CD4-positive, alpha-beta T cell treated with Interleukin-12 subunit alpha and Interleukin-12 subunit beta, for 1 hour (primary cell): ENCODE measurements around the gene CDK5R2.
"Not testable (repeated sequence)": the region's sequence is repeated elsewhere in the genome, so short reads cannot be mapped to it uniquely, and the experiment has no call there.

Source experiments
- DNase-seq: peaks from one replicate; pipeline ENCODE4 v3.0.0-alpha.2; 2020

Gene CDK5R2

GRCh38 chr2:218959141-218959731 is at the start of gene CDK5R2:
Gene CDK5R2 (plus strand): TSS chr2:218959666. CDS start chr2:218959821, 155 bp downstream.
- peak; percentile 70 for DNase-seq

DNA sequence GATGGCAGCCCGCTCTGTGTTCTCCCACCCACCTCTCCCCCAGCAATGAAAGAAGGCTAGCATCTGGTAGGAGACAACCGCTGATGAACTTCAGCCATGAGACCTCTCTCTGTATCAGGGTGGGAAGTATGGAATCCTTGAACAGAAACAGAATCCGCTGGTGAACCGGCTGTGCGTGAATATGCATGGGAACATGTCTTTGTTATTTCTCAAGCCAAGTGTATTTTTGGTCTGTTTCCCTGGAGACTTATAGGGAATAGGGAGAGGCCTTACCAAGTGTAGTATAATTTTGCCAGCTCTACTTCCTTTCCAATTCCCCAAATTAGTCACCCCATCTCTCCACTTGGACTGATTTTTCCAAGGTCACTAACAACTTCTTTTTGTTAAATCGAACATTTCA is 48.7 kb upstream of the CDK5R2 start:
- DNase-seq = no peak

DNA sequence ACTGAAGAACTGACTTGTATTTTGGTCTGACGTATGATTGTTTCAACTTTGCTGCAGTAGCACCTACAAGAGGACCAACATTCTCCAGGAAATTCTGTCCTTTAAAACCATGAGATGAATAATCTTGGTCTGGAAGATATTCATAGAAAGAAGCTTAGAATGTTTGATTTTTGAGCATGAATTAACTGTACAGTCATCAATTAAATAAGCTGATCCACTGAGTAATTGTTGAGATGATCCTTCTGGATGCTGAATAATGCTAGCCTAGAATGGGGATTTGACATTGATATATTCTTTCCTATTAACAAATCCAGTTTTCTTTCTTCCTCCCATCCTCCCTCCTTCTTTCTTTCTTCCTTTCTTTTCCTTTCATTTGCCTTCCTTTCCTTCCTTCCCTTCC is 39.0 kb upstream of the CDK5R2 start:
- DNase-seq = no peak

DNA sequence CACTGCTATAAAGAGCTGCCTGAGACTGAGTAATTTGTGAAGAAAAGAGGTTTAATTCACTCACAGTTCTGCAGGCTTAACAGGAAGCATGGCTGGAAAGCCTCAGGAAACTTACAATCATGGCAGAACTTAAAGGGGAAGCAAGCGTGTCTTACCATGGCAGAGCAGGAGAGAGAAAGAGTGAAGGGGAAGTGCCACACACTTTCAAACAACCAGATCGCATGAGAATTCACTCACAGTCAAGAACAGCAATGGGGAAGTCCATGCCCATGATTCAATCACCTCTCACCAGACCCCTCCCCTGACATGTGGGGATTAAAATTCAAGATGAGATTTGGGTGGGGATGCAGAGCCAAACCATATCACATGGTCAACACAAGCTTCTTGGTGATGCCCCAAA is 34.7 kb upstream of the CDK5R2 start:
- no peak for DNase-seq

- no peak for DNase-seq
Observed at GRCh38 chr2:218925434-218925833, 34.0 kb upstream of the CDK5R2 start.

- no peak for DNase-seq
Observed at GRCh38 chr2:218927422-218927821, 32.0 kb upstream of the CDK5R2 start.

DNA sequence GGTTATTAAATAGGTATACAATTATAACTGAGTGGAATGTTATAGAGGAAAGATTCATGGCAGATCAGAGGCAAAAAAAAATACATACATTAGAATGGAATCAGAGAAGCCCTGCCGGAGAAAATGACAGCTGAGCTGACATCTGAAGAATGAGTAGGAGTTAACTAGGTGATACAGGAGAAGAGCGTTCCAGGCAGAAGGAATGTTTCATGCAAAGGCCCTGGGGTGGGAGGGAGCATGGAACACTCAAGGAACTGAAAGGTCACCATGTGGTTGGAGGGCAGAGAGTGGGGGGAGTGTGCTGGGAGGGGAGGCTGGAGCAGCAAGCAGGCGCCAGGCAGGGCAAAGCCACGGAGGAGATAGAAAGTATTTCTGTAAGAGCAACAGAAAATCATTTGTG is 31.6 kb upstream of the CDK5R2 start:
- DNase-seq = no peak

DNA sequence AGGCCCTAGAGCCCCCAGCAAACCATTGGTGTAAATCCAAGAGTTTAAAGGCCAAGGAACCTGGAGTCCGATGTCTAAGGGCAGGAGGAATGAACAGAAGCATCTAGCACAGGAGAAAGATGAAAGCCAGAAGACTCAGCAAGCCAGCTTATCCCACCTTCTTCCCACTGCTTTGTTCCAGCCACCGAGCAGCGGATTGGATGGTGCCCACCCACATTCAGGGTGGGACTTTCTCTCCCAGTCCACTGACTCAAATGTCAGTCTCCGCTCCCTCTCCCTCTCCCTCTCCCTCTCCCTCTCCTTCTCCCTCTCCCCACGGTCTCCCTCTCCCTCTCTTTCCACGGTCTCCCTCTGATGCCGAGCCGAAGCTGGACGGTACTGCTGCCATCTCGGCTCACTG is 29.0 kb upstream of the CDK5R2 start:
- not testable (repeated sequence) for DNase-seq

DNA sequence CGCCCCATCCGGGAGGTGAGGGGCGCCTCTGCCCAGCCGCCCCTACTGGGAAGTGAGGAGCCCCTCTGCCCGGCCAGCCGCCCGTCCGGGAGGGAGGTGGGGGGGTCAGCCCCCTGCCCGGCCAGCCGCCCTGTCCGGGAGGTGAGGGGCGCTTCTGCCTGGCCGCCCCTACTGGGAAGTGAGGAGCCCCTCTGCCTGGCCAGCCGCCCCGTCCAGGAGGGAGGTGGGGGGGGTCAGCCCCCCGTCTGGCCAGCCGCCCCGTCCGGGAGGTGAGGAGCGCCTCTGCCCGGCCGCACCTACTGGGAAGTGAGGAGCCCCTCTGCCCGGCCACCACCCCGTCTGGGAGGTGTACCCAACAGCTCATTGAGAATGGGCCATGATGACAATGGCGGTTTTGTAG is 27.7 kb upstream of the CDK5R2 start:
- DNase-seq = not testable (repeated sequence)

DNA sequence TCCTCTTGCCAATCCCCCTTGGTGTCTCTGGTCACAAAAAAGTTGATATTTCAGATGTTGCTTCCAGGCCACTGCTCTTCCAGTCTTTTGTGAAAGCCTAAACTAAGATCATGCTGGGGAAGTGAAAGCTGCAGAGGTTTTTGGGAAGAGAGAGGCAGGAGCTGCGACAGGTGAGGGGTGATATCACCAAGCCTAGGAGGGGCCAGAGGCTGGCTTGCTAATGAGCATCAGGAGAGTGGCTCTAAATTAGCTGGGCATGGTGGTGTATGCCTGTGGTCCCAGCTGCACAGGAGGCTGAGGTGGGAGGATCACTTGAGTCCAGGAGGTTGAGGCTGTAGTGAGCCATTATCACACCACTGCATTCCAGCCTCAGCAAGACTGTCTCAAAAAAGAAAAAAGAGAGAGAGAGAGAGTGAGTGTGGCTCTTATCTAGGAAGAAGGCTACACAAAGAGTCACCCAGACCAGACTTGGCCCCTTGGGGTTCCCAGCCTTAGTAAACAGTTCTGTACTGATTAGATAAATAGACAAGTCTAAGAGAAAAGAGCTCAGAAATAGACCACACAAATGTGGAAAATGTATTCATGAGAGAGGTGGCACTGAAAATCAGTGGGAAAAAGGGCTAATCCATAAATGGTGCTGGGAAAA is 14.6 kb upstream of the CDK5R2 start:
- DNase-seq = no peak

GRCh38 chr2:218946621-218947020 is 12.8 kb upstream of the CDK5R2 start:
- DNase-seq = no peak

DNA sequence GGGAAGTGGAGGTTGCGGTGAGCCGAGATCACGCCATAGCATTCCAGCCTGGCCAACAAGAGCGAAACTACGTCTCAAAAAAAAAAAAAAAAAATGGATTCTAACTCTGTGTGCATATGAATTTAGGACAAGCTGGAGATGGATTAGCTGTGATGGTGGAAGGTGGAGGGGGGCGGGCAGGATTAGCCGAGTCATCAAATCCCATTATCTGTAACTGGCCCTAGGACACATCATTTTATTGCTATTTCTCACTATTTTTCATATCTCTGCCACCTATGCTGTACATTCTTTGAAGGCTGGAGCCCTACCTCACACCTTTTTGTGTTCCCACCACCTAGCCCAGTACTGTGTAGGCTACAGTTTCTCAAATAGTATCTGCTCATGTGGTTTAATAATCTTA is 7.3 kb upstream of the CDK5R2 start:
- no peak for DNase-seq

DNA sequence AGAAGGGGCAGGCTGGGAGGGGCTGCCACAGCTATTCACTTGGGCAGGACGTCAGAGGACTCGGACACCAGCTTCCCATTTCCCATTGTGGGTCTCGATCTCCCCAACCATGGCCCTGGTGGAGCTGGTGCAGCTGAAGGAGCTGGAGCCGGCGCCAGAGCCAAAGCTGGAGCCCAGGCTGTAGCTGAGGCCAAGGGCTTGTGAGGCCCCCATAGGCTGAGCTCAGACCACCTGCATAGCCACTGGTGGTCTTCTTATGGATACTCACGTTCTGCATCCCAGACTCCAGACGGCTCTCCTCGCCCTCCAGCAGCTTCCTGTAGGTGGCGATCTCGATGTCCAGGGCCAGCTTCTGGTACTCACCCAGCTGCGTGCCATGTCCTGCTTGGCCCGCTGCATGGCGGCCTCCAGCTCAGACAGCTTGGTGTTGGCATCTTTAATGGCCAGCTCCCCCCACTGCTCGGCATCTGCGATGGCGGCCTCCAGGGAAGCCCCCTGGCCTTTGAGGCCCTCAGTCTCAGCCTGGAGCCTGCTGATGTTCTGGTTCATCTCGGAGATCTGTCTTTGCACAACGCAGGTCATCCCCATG is 6.0 kb upstream of the CDK5R2 start:
- DNase-seq = no peak

GRCh38 chr2:218954541-218955300 is 4.7 kb upstream of the CDK5R2 start:
- no peak for DNase-seq

DNA sequence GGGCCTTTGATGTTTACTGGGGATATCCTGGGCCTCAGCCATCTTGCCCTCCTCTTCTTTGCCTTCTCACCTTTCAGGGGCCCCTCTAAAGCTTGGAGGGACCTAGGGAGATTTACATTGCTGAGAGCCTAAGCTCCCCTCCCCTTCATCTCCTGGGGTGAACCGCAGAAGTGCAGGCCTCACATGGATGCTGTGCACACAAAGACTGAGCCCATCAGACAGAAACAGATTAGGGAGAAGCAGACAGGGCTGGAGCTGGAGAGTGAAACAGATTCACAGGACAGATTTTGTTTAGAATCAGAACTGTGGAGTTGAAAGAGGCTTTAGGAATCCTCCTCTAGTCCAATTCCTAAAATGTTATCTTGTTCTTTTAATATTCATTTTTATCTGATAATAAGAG is 3.4 kb upstream of the CDK5R2 start:
- DNase-seq = no peak

DNA sequence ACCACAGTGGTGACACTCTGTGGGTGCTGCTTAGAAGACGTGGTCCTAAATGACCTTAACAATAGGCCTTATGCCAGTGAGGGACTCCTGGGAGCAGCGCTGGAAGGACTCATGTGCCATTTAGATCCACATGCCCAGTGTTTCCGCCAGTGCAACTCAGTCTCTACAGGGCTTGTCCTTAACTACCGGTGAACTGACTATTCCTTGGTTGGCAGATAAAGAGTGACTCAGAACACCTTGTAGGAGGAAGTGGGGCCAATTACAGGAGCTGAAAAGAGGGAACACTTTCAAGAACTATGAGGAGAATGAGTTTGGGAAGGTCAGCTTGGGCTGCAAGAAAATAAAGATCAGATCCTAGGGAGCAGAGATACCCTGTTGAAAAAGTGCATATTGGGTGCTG is 1.8 kb upstream of the CDK5R2 start:
- no peak for DNase-seq

GRCh38 chr2:218958276-218958675 is 1.2 kb upstream of the CDK5R2 start:
- DNase-seq = no peak

- DNase-seq = no peak
Observed at GRCh38 chr2:218959761-218960308, 369 bp downstream of the CDK5R2 start.

GRCh38 chr2:218960309-218961165 is 1.1 kb downstream of the CDK5R2 start:
- no peak for DNase-seq

DNA sequence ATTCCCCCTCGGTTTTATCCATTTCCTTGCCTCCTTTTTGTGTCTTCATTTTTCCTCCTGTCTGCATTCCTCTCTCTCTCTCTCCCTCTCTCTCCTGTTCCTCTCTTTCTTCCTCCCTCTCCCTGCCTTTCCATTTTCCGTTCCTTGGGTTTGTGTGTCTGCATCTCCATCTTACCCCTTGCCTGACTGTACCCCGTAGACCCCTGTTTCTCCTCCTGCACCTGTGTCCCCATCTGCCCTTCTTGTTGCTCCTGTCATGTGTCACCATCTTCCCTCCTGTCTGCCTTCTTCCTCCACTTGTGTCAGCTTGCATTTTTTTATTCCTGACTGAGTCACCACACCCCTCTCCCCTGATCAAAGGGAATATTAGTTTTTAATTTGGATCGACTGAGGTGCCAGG is 1.8 kb downstream of the CDK5R2 start:
- DNase-seq = no peak

- no peak for DNase-seq
Observed at GRCh38 chr2:218961651-218962570, 2.4 kb downstream of the CDK5R2 start.
